ENCODE data around the gene ZKSCAN2.

DNA sequence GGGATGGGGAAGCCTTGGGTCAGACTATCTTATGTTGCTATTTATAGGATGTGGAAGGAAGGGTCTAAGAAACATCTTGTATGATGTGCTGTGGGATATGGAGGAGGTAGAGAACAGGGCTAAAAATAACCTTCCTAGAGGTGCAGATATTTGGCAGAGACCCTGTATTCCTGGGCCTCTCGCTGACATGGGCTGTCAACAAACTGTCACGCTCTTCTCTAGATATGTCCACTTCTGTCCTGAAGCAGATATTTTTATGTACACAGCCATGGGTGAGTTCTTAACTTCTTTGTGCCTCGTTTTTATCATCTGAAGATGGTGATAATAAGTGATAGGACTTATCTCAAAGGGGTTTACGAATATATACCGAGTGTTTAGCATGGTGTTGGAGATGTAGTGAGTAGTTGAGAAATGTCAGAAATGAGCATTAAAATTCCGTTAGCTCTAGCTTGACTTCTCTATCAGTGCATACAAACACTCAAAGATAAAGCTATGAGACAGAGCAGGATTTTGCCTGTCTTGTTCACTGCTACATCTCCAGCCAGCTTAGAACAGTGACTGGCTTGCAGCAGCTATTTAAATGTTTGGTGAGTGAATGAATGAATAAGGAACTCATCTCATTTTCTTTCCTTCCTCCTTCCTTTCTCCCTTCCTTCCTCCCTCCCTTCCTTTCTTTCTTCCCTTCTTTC lies 43.8 kb downstream of the ZKSCAN2 start:
- no peak for TF ChIP-seq EP300 (IDR thresholded peaks at IDR 0.05)
- TF ChIP-seq, protein P1, sequence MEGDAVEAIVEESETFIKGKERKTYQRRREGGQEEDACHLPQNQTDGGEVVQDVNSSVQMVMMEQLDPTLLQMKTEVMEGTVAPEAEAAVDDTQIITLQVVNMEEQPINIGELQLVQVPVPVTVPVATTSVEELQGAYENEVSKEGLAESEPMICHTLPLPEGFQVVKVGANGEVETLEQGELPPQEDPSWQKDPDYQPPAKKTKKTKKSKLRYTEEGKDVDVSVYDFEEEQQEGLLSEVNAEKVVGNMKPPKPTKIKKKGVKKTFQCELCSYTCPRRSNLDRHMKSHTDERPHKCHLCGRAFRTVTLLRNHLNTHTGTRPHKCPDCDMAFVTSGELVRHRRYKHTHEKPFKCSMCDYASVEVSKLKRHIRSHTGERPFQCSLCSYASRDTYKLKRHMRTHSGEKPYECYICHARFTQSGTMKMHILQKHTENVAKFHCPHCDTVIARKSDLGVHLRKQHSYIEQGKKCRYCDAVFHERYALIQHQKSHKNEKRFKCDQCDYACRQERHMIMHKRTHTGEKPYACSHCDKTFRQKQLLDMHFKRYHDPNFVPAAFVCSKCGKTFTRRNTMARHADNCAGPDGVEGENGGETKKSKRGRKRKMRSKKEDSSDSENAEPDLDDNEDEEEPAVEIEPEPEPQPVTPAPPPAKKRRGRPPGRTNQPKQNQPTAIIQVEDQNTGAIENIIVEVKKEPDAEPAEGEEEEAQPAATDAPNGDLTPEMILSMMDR (IDR thresholded peaks at IDR 0.05): no peak
- TF ChIP-seq POLR2A (IDR thresholded peaks at IDR 0.05): no peak
